SK-N-SH treated with all-trans-retinoic acid at 6 μM for 48 hours (cell line): Measurements from ENCODE around the gene HECTD4.

ENCODE experiments used
- ATAC-seq: fragments of 200-7000 bp; cut with Tn5 transposase; 3 replicates; pipeline ENCODE4 v1.9.1; 2020; ENCODE audit warnings: mild to moderate bottlenecking, moderate library complexity
- ARNTL ChIP-seq: fragments of 450-650 bp; formaldehyde crosslinking; IDR thresholded peaks from 2 replicates; pipeline ENCODE4 v1.5.0; 2020; ENCODE audit warnings: low read depth, mild to moderate bottlenecking, moderate library complexity, borderline replicate concordance
- BACH2 ChIP-seq: fragments of 250-450 bp; sonication (Bioruptor Pico); IDR thresholded peaks from 2 replicates; pipeline ENCODE4 v1.9.0; 2021; ENCODE audit warnings: mild to moderate bottlenecking, borderline replicate concordance
- ESRRG ChIP-seq: fragments of 250-450 bp; sonication (Bioruptor Pico); IDR thresholded peaks from 2 replicates; pipeline ENCODE4 v1.6.1; 2021; ENCODE audit warnings: mild to moderate bottlenecking
- GLIS3 ChIP-seq: fragments of 250-450 bp; sonication (Bioruptor Pico); IDR thresholded peaks from 2 replicates; pipeline ENCODE4 v1.5.0; 2020; ENCODE audit warnings: mild to moderate bottlenecking, moderate library complexity
- ISL1 ChIP-seq: fragments of 250-450 bp; sonication (Bioruptor Pico); IDR thresholded peaks from 2 replicates; pipeline ENCODE4 v2.1.2; 2022; ENCODE audit warnings: mild to moderate bottlenecking, moderate library complexity
- OSR1 ChIP-seq: fragments of 250-450 bp; sonication (Bioruptor Pico); IDR thresholded peaks from 2 replicates; pipeline ENCODE4 v1.8.0; 2022; ENCODE audit warnings: moderate library complexity, mild to moderate bottlenecking, inconsistent platforms
- PPARA ChIP-seq: fragments of 250-450 bp; sonication (Bioruptor Pico); IDR thresholded peaks from 2 replicates; pipeline ENCODE4 v1.5.0; 2020; ENCODE audit warnings: mild to moderate bottlenecking, borderline replicate concordance
- RARB ChIP-seq: fragments of 250-450 bp; sonication (Bioruptor Pico); IDR thresholded peaks from 2 replicates; pipeline ENCODE4 v1.8.0; 2021; ENCODE audit warnings: mild to moderate bottlenecking, moderate library complexity
- TCF4 ChIP-seq: fragments of 250-450 bp; sonication (Bioruptor Pico); IDR thresholded peaks from 2 replicates; pipeline ENCODE4 v1.8.0; 2021; ENCODE audit warnings: mild to moderate bottlenecking, moderate library complexity, borderline replicate concordance
- TOX ChIP-seq: fragments of 250-450 bp; sonication (Bioruptor Pico); IDR thresholded peaks from 2 replicates; pipeline ENCODE4 v1.8.0; 2021; ENCODE audit warnings: mild to moderate bottlenecking, moderate library complexity, borderline replicate concordance
- ZFP3 ChIP-seq: fragments of 250-450 bp; sonication (Bioruptor Pico); IDR thresholded peaks from 2 replicates; pipeline ENCODE4 v1.5.0; 2020; ENCODE audit warnings: mild to moderate bottlenecking, moderate library complexity
- ZFP30 ChIP-seq: fragments of 450-650 bp; formaldehyde crosslinking; IDR thresholded peaks from 2 replicates; pipeline ENCODE4 v1.5.0; 2022; ENCODE audit warnings: mild to moderate bottlenecking, moderate library complexity
- ZNF565 ChIP-seq: fragments of 450-650 bp; formaldehyde crosslinking; conservative IDR thresholded peaks from 2 replicates; pipeline ENCODE4 v1.5.0; 2020; ENCODE audit warnings: low read depth, mild to moderate bottlenecking, moderate library complexity
- ZNF70 ChIP-seq: fragments of 450-650 bp; formaldehyde crosslinking; IDR thresholded peaks from 2 replicates; pipeline ENCODE4 v1.5.0; 2020; ENCODE audit warnings: mild to moderate bottlenecking, moderate library complexity
- ZNF8 ChIP-seq: fragments of 450-650 bp; formaldehyde crosslinking; IDR thresholded peaks from 2 replicates; pipeline ENCODE4 v1.5.0; 2020; ENCODE audit warnings: mild to moderate bottlenecking, moderate library complexity
- TF ChIP-seq, protein P1 (sequence below): fragments of 250-450 bp; sonication (Bioruptor Pico); IDR thresholded peaks from 2 replicates; pipeline ENCODE4 v1.5.1; 2021; ENCODE audit warnings: mild to moderate bottlenecking, moderate library complexity
- TF ChIP-seq, protein P2 (sequence below): fragments of 250-450 bp; sonication (Bioruptor Pico); IDR thresholded peaks from 2 replicates; pipeline ENCODE4 v1.5.0; 2020; ENCODE audit warnings: mild to moderate bottlenecking, moderate library complexity
- TF ChIP-seq, protein P3 (sequence below): fragments of 250-450 bp; sonication (Bioruptor Pico); IDR thresholded peaks from 2 replicates; pipeline ENCODE4 v1.5.1; 2020; ENCODE audit warnings: low read depth, mild to moderate bottlenecking, moderate library complexity

Gene HECTD4

DNA sequence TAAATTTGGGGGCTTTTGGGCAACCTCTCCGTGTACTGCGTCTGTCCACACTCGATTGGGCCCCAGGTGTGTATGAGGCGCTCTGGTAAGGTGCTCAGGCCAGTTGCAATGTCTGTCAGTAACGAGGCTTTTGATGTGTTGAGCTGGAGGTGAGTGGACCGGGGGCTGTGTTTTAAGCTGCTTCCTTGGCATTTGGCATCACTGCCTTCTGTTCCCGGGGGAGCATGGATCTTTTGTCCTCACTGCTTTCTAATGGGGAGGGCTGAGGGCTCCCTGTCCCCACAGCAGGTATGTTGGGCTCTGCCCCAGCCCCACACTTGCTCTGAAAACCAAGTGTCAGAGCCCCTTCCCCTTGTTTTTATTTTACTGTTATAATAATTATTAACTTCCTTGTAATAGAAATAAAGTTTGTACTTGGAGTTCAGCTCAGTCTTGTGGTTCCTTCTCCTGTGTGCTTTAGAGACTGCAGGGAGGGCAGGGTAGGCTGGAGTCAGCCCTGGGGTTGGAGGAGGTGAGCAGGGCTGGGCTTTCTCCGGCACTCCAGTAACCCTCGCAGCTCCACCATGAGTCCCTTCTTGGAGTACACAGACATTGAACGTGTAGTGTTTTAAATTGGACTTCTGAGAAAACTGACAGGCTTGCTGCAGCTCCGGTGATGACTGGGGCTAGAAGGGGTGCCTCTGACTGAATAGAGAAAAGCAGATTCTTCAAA is 228.9 kb downstream of the HECTD4 start:
- no peak; the same call in 2 of the 3 replicates for ATAC-seq
- TF ChIP-seq ESRRG (CRISPR knock-in tag) (no peak), OSR1 (no peak), BACH2 (CRISPR knock-in tag) (no peak), ZNF8 (CRISPR knock-in tag) (no peak), TOX (CRISPR knock-in tag) (no peak), ZFP30 (CRISPR knock-in tag) (no peak)
- TF ChIP-seq, protein P1, sequence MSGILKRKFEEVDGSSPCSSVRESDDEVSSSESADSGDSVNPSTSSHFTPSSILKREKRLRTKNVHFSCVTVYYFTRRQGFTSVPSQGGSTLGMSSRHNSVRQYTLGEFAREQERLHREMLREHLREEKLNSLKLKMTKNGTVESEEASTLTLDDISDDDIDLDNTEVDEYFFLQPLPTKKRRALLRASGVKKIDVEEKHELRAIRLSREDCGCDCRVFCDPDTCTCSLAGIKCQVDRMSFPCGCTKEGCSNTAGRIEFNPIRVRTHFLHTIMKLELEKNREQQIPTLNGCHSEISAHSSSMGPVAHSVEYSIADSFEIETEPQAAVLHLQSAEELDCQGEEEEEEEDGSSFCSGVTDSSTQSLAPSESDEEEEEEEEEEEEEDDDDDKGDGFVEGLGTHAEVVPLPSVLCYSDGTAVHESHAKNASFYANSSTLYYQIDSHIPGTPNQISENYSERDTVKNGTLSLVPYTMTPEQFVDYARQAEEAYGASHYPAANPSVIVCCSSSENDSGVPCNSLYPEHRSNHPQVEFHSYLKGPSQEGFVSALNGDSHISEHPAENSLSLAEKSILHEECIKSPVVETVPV, result no peak
- TF ChIP-seq, all 23 proteins: peak for 0

DNA sequence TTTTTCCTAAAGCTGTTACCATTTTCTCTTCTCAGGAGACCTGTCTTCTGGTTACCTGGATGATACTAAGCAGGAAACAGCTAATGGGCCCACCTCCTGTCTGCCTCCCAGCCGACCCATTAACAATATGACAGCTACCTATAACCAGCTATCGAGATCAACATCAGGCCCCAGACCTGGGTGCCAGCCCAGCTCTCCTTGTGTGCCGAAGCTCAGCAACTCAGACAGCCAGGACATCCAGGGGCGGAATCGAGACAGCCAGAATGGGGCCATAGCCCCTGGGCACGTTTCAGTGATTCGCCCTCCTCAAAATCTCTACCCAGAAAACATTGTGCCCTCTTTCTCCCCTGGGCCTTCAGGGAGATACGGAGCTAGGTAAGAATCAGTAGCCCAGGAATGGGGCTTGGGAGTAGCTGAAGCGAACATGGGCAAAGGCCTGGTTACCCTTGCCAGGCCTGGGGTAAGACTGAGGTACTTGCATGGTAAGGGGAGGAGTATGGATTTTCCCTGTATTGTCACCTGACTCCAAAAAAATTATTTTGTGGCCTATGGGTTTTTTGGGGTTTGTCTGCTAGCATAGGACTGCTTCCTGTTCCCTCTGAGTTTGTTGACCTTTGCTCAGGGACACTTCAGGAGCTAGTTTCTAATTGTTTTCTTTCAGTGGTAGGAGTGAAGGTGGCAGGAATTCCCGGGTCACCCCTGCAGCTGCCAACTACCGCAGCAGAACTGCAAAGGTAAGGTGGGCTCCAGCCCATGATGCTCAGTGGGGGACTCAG is 230.3 kb downstream of the HECTD4 start:
- no peak for ATAC-seq
- TF ChIP-seq, protein P1, result no peak
- TF ChIP-seq BACH2 (CRISPR knock-in tag) (no peak), ZNF565 (no peak)

DNA sequence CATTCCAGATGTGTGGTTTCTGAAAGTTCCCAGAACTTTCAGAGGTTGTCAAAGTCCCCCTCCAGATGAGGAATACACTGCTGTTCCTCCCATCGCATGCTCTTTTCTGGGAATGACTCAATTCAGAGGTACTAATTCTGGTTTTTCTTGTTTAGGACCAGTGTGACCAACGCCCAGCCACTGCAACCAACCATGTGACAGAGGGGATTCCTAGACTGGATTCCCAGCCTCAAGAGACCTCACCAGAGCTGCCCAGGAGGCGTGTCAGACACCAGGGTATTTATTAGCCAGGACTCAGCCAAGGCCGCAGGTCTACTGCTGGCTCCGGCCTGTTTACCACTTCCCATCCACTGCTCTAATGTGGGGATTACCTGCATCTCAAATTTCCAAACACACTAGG is 232.6 kb downstream of the HECTD4 start:
- no peak for ATAC-seq
- TF ChIP-seq BACH2 (CRISPR knock-in tag) (no peak), OSR1 (no peak), ZNF70 (CRISPR knock-in tag) (no peak), ZFP3 (CRISPR knock-in tag) (no peak), PPARA (CRISPR knock-in tag) (no peak), ZNF565 (no peak), ESRRG (CRISPR knock-in tag) (no peak), GLIS3 (no peak), TOX (CRISPR knock-in tag) (no peak), RARB (CRISPR knock-in tag) (no peak), ARNTL (CRISPR knock-in tag) (no peak), ISL1 (no peak)
- TF ChIP-seq, protein P2, sequence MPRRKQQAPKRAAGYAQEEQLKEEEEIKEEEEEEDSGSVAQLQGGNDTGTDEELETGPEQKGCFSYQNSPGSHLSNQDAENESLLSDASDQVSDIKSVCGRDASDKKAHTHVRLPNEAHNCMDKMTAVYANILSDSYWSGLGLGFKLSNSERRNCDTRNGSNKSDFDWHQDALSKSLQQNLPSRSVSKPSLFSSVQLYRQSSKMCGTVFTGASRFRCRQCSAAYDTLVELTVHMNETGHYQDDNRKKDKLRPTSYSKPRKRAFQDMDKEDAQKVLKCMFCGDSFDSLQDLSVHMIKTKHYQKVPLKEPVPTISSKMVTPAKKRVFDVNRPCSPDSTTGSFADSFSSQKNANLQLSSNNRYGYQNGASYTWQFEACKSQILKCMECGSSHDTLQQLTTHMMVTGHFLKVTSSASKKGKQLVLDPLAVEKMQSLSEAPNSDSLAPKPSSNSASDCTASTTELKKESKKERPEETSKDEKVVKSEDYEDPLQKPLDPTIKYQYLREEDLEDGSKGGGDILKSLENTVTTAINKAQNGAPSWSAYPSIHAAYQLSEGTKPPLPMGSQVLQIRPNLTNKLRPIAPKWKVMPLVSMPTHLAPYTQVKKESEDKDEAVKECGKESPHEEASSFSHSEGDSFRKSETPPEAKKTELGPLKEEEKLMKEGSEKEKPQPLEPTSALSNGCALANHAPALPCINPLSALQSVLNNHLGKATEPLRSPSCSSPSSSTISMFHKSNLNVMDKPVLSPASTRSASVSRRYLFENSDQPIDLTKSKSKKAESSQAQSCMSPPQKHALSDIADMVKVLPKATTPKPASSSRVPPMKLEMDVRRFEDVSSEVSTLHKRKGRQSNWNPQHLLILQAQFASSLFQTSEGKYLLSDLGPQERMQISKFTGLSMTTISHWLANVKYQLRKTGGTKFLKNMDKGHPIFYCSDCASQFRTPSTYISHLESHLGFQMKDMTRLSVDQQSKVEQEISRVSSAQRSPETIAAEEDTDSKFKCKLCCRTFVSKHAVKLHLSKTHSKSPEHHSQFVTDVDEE (CRISPR knock-in tag), result no peak
- TF ChIP-seq, protein P3, sequence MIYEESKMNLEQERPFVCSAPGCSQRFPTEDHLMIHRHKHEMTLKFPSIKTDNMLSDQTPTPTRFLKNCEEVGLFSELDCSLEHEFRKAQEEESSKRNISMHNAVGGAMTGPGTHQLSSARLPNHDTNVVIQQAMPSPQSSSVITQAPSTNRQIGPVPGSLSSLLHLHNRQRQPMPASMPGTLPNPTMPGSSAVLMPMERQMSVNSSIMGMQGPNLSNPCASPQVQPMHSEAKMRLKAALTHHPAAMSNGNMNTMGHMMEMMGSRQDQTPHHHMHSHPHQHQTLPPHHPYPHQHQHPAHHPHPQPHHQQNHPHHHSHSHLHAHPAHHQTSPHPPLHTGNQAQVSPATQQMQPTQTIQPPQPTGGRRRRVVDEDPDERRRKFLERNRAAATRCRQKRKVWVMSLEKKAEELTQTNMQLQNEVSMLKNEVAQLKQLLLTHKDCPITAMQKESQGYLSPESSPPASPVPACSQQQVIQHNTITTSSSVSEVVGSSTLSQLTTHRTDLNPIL (CRISPR knock-in tag), result no peak

DNA sequence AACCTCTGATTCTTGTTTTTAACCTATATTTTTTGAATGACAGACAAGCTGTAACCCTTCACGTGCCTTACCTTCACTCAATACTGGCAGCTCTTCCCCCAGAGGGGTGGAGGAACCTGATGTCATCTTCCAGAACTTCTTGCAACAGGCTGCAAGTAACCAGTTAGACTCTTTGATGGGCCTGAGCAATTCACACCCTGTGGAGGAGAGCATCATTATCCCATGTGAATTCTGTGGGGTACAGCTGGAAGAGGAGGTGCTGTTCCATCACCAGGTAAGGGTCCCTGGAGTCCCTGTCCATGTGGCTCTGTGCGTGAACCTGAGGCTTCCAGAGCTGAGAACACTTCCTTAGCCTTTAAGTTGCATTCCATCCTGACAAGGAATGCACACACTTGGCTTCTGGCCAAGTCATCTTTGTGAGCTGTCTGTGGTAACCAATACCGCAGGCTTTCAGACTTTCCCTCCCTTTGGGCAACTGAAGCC is 234.2 kb downstream of the HECTD4 start:
- TF ChIP-seq ESRRG (CRISPR knock-in tag) (no peak), TCF4 (CRISPR knock-in tag) (no peak), RARB (CRISPR knock-in tag) (no peak)
- TF ChIP-seq, protein P3 (CRISPR knock-in tag), result no peak
- peak; percentile 88 for ATAC-seq
